AG04449 (cell line): Measurements from ENCODE around the gene LEF1.

Source experiments
- CTCF ChIA-PET: fragments of 350-600 bp; formaldehyde crosslinking; extraction: SDS; loops from one replicate; lab custom pipeline; 2021; ENCODE audit warnings: antibody characterized with exemption; lab: Yijun Ruan, JAX
- POLR2A ChIA-PET: fragments of 400-600, 350-600 bp; formaldehyde crosslinking; extraction: SDS; loops from one replicate; lab custom pipeline; 2020; ENCODE audit warnings: antibody characterized with exemption, inconsistent platforms; lab: Yijun Ruan, JAX
- DNase-seq: peaks from one replicate; pipeline ENCODE4 v3.0.0-alpha.2; 2010; ENCODE audit warnings: low read depth, low spot score
- H3K4me3 ChIP-seq: 2 replicates; pipeline ENCODE4 v1.5.1; 2011; ENCODE audit warnings: low read depth, mild to moderate bottlenecking, control low read depth, low read length
- CTCF ChIP-seq: IDR thresholded peaks from one replicate; pipeline ENCODE4 v1.5.1; 2011; ENCODE audit warnings: mild to moderate bottlenecking, moderate library complexity, low read length, control low read depth, inconsistent platforms; ENCODE audit not compliant: insufficient read depth; ENCODE audit errors: missing control alignments

LEF1 gene

GRCh38 chr4:108060686-108061321, 107.9 kb downstream of the LEF1 start:
- ChIA-PET CTCF (interaction anchor here (1.0 to 5.1 kb wide), 7 partner anchors 11 to 512 kb away, joined by 3 to 49 read pairs (median 4); no protein-coding TSS in a partner anchor), POLR2A (no interaction called here)
- no peak for DNase-seq
- no peak for TF ChIP-seq CTCF
- H3K4me3 ChIP-seq = no peak overlapping the region

GRCh38 chr4:108060164-108060563, 108.6 kb downstream of the LEF1 start:
- POLR2A ChIA-PET = no interaction called here
- TF ChIP-seq CTCF = peak; percentile 12
- CTCF ChIA-PET = interaction anchor here (0.9 to 5.1 kb wide), 10 partner anchors 9 to 512 kb away, joined by 3 to 49 read pairs (median 4); no protein-coding TSS in a partner anchor
- no peak overlapping the region for H3K4me3 ChIP-seq
- DNase-seq = no peak

- no peak for TF ChIP-seq CTCF
- POLR2A ChIA-PET = no interaction called here
- peak; percentile 21 for DNase-seq
- H3K4me3 ChIP-seq = no peak overlapping the region
- CTCF ChIA-PET = interaction anchor here (0.7 to 5.1 kb wide), 8 partner anchors 8 to 553 kb away, joined by 3 to 49 read pairs (median 3); no protein-coding TSS in a partner anchor
These were observed 109.9 kb downstream of the LEF1 start for GRCh38 chr4:108058685-108059440.

- POLR2A ChIA-PET = no interaction called here
- no peak for DNase-seq
- CTCF ChIA-PET = interaction anchor here (1.4 to 2.3 kb wide), 2 partner anchors 10 to 517 kb away, joined by 4 to 11 read pairs; no protein-coding TSS in a partner anchor
- TF ChIP-seq CTCF = no peak
- no peak overlapping the region for H3K4me3 ChIP-seq
These were observed 112.3 kb downstream of the LEF1 start for GRCh38 chr4:108056418-108056817.

- CTCF ChIA-PET = interaction anchor here (1.4 to 2.3 kb wide), 2 partner anchors 10 to 517 kb away, joined by 4 to 11 read pairs; no protein-coding TSS in a partner anchor
- DNase-seq = no peak
- TF ChIP-seq CTCF = no peak
- POLR2A ChIA-PET = no interaction called here
- no peak overlapping the region for H3K4me3 ChIP-seq
These were observed 112.9 kb downstream of the LEF1 start for GRCh38 chr4:108055787-108056186.
